ENCODE measurements around the gene DVL1.

DNA sequence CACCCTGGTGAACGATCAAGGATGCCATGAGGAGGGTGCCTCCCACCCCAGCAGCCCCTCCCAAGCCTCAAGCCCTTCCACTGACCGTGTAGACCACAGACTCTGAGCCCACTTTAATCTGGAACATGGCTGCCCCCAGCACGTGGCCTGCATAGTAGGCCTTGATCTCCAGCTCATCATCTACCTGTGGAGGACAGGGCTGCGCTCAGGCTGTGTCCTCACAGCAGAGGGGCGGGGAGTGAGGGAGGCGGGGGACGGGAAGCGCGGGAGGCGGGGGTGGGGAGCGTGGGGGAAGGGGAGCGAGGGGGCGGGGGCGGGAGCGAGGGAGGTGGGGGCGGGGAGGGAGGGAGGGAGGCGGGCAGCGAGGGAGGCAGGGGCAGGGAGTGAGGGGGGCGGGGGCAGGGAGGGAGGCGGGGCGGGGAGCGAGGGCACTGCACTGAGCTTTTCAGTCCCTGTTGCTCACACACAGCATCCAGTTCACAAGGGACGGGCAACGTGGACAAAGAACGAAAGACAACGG is 33.7 kb downstream of the DVL1 start:
- TF ChIP-seq ZNF274 (IDR thresholded peaks at IDR 0.05; ENCODE audit: low read depth, low read length) (no peak), YY1 (IDR thresholded peaks at IDR 0.05; ENCODE audit: insufficient read depth, insufficient read length) (no peak)

Measured in NT2/D1 (cell line).